ENCODE measurements around the gene ZDHHC22.

Gene ZDHHC22

GRCh38 chr14:77102154-77102553 lies 39.4 kb downstream of the ZDHHC22 start:
- no peak for DNase-seq

GRCh38 chr14:77100961-77101360 lies 40.6 kb downstream of the ZDHHC22 start:
- DNase-seq: no peak

- no peak for DNase-seq
These were observed 42.0 kb downstream of the ZDHHC22 start for GRCh38 chr14:77099425-77100167.

- DNase-seq: no peak
These were observed 42.9 kb downstream of the ZDHHC22 start for GRCh38 chr14:77098529-77099353.

GRCh38 chr14:77097700-77098528 lies 43.7 kb downstream of the ZDHHC22 start, which contains the start of gene CIPC:
CIPC (plus strand) TSS chr14:77098258; CDS start chr14:77105709, 7,451 bp downstream.
- peak; percentile 96 for DNase-seq

GRCh38 chr14:77097006-77097699 lies 44.4 kb downstream of the ZDHHC22 start:
- DNase-seq: peak; percentile 56

GRCh38 chr14:77094672-77095284 lies 46.8 kb downstream of the ZDHHC22 start:
- peak; percentile 60 for DNase-seq

- DNase-seq: no peak
These were observed 48.9 kb downstream of the ZDHHC22 start for GRCh38 chr14:77092676-77093075.

- DNase-seq: no peak
These were observed 50.1 kb downstream of the ZDHHC22 start for GRCh38 chr14:77091518-77091917.

- DNase-seq: no peak
These were observed 52.9 kb downstream of the ZDHHC22 start for GRCh38 chr14:77088645-77089044.

GRCh38 chr14:77088219-77088618 lies 53.4 kb downstream of the ZDHHC22 start:
- no peak for DNase-seq

- no peak for DNase-seq
These were observed 54.0 kb downstream of the ZDHHC22 start for GRCh38 chr14:77087631-77088030.

- DNase-seq: no peak
These were observed 54.6 kb downstream of the ZDHHC22 start for GRCh38 chr14:77086951-77087350.

- DNase-seq: no peak
These were observed 55.4 kb downstream of the ZDHHC22 start for GRCh38 chr14:77086017-77086727.

- no peak for DNase-seq
These were observed 56.1 kb downstream of the ZDHHC22 start for GRCh38 chr14:77085538-77085937.

- DNase-seq: no peak
These were observed 56.6 kb downstream of the ZDHHC22 start for GRCh38 chr14:77084985-77085384.

- no peak for DNase-seq
These were observed 58.5 kb downstream of the ZDHHC22 start for GRCh38 chr14:77083082-77083481.

GRCh38 chr14:77082356-77082755 lies 59.2 kb downstream of the ZDHHC22 start:
- DNase-seq: no peak
